ENCODE measurements around the gene CCDC80.

The CCDC80 gene

DNA sequence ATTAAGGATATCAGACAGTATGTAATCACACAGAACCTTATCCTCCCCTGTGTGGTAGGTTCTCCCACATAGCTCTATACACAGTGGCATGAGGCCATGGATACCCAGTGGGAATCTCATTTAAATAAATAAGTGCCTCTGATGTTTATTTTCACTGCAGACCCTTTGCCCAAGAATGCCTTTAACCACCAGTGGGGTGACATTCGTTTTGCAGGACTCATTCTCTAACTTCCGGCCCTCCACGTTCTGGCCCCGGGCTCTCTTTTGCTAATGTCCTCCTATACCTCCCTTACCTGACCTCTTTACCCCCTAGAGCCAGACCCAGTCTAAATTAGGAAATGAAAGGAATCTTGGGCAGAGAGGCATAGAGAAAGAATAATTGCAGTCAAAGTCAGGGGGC lies 8.3 kb downstream of the CCDC80 start:
- DNase-seq = no peak

DNA sequence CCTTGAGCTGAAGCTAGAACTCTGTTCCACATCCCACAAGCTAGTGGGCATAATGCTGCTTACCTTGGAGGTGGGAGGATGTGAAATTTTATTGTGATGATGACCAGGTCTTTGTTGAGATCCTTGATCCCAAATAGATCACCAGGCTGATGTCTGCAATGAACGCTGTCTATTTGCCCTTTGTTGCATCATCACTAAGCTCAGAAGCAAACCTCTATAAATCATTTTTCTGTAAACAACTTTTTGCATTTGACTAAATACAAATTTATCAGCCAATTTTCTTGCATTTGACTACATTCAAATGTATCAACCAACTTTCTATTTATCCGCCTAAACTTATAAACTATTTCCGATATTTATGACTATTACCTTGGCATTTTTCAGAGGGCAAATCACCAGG lies 9.7 kb downstream of the CCDC80 start:
- DNase-seq = no peak

DNA sequence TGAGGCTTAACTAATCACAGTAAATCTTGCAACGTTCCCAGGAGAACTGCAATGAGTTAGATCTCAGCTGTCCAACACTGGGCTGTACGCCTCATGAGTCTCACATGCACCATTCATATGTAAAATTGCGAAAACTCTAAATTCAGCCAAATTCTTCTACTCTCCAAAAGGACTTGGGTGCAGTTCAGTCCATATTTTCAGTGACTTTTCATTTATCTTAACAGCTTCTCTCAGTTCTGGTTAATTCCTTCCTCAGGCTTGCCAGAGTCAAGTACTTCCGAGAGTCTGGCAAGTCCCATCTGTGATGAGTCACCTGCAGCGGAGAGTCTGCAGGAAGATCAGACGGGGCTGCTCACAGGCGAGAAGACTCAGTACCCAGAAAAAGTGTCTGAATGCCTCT lies 11.5 kb downstream of the CCDC80 start:
- DNase-seq = no peak

DNA sequence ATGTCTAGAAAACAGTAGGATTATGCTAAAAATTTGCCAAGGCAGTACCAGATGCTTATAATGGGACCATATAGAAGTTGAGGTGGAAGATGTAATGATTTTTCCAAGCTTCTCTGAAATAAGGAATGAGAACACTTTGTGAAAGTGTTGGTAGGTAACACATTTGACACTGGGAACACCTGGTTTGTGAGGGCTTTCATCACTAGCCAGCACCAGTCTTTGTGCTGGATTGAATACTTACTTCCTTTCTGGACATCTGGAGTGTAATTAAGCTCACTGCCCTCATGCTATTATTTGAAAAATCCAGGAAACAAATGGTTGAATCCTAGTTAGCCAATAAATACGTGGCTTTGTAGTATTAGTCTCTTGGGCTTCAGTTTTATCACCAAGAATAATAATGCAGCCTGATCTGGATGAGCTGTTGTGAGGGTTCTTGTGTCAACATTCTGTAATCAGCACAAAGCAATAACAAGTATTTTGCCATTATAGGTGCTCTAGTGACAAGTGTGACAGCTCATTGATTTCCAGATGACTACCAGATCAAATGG lies 12.9 kb downstream of the CCDC80 start:
- DNase-seq = no peak

DNA sequence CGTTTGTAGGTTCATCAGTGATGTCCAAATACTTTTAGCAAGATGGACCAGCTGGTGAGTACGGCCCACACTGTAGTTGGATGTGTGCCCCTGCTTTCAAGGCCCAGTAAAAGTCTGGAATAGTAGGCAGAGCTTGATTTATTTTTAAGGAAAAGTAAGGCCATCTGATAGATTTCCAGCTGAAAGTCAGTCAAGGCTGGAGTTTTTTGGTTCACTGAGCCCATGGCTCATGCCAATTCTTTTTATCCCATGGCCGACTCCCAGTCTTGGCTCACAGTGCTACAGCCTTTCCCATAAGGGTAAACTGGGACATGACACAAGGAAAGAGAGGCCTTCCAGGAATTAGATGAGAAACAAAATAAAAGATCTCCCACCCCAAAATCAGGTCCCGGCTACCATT lies 13.5 kb downstream of the CCDC80 start:
- DNase-seq = no peak

DNA sequence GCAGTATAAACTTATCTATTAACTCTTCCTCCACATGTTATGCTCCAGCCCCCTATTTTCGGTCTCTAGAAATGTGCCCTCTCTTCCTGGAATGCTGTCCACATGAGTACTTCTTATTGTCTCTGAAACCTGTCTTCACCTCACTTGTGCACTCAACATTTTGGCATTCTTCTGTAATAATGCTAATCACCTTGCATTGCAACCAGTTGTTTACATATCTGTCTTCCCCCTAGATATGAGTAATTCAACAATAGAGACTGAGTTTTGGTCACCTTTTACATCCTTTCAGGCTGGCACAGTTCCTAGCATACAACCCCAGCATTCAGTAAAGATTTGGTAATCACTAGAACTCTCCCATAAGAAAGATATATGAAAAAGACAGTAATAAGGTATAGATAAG lies 17.2 kb downstream of the CCDC80 start:
- no peak for DNase-seq

DNA sequence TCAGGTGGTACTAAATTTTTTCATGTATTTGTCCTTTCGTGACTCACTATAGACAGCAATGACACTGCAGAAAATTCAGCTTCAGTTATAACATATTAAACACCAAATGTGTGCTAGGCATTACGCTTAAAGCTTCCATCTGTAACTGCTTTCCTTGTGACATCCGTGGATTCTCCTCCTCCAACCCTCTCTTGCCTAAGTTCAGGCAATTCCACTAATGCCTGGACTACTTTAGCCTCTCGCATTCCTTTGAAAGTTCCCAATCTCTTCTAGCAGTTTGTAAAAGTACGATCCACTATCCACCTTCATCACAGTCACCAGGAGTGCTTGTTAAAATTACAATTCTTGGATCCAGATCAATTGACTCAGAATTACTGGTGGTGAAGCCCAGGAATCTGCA lies 17.7 kb downstream of the CCDC80 start:
- no peak for DNase-seq

DNA sequence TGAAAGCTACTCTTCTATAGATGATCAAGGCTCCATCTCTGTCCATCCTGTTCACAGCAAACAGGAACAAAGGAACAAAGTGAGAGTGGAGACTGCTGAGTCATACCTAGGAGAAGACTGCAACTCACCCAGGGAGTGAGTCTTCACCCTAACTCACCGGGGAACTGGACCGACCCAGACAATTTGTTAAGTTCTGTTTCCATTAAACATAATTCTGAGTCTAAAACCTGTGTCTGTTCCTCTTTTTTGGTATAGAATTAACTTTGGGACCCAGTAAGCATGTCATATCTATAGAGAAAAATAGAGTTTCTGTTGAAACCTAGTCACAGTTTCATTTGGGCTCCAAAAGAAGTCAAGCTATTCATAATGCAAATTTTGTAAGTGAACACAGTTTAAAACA lies 21.6 kb downstream of the CCDC80 start:
- DNase-seq = no peak

DNA sequence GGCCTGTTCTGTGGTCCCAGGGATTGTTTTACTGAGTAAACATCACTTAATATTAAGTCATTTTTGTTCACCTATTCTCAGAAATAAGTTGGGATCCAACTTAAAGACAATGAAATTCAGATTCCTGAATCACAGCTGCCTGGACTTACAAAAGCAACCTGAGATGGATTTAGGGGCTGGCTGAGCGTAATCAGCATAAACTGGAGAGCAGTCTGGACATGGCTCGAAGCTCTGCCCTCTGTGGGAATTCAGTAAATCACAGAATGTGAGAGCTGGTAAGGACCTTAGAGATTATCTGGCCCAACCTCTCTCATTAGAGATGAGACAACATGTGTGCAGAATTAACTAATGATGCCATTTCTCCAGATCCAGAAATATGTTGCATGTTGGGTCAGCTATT lies 23.7 kb downstream of the CCDC80 start:
- DNase-seq = no peak

DNA sequence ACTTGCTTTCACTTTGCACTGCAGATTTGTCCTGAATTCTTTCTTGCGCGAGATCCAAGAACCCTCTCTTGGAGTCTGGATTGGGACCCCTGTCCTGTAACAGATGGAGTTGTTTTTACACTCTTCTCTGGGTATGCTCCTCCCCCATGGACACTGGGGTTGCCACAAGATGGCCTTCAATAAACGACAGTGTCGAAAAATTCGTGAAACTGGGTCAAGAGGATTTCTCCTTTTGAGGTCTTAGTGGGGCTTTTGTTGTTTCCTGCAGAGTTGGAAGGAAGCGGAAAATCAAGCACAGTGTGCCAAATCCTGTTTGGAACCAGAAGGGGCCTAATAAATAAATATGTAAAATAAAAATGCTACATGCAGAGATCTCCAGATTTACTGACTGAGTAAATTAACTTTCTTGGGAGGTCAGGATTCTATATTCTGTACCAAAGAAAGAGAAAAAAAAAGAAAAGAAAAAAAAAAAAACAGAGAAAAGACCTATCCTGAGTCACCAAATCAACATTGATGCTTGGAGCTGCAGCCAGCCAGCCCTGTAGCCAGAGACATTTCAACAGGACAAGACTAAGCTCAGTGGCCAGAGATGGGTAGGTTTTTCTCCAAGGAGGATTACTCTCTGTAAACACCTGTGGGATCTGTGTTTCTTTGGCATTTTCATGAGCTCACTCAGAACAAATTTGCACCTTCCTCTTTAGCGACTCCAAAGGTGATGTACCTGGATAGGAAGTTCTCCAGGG lies 24.8 kb downstream of the CCDC80 start:
- DNase-seq = no peak

DNA sequence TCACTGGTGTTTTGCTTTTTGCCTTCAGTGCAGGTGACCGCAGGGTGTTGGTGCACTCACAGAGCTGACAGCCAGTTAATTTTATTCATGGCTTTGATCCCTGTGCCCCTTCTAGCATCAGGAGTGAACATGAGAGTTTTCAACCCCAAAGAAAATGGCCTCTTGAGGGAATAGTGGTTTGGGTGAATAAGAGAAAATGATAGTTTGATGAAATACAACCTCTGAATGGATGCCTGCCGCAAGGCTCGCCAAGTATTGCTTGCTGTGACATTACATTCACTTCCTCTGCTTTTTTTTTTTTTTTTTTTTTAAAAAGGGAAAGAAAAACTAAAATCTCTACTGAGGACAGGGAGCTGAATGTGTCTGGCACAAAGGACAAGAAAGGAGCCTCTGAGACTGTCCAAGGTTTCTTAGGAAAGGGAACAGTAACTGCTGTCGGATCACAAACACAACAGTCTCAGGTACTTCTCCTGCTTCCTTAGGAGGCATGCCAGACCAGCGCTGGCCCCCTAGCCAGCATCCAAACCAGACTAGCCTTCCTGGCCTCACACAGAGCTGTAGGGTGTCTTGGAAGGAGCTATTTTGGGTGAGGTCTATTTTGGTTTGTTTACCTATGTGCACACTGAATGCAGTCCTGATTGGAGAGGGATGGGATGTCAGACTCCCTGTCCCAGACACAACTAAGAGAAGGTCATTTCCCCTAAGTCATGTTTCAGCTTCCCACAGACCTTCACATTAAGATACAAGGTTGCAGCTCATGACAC lies 29.0 kb downstream of the CCDC80 start:
- no peak for DNase-seq

DNA sequence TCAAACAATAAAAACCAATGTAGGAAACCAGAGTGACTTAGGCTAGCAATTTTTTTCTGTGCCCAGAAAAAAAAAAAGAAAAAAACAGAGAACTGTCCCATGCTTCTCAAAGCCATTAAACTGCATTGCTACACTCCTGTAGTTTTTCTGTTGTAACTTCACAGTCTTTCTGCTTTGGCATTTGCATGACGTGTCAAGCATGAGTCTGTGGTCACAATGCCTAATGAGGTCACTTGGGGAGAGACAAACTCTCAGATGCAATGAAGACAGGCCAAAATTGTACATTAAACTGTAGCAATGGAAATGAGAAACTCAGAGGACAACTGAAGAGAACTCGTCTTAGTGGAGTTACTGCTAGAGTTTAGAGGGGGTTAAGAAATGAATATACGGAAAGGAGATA lies 30.8 kb downstream of the CCDC80 start:
- no peak for DNase-seq

DNA sequence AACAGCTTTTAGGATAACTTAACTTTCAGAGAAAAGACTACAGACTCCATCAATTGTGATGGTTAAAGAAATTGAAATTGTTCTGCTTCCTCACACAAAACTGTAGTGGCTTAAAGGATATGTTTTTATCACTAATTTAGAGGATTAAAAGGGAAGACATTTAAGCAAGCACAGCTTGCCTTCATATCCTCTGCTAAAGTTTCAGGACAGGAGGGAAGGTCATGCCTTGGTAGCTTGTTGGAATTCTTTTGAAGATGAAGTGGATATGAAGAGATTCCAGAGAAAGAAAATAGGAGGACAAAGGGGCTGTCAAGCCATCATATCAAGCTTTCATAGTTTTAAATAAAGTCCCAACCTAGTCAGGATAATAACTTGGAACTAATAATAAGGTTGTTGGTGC lies 33.1 kb downstream of the CCDC80 start:
- DNase-seq = no peak

DNA sequence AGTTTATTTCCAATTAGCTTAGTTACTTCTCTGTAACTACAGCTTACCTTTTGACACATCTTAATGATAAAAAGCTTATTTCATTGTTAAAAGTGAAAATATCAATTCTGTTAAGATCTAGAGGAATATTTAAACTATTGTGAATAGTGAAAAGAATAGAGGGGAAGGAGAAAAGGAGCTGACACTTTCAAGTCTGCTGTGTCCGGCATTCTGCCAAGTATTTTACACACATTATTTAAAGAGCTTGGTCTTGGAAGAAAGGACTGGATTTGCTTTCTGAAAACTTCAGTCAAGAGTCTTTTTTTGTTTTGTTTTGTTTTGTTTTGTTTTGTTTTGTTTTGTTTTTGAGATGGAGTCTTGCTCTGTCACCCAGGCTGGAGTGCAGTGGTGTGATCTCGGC lies 34.8 kb downstream of the CCDC80 start:
- DNase-seq = no peak

DNA sequence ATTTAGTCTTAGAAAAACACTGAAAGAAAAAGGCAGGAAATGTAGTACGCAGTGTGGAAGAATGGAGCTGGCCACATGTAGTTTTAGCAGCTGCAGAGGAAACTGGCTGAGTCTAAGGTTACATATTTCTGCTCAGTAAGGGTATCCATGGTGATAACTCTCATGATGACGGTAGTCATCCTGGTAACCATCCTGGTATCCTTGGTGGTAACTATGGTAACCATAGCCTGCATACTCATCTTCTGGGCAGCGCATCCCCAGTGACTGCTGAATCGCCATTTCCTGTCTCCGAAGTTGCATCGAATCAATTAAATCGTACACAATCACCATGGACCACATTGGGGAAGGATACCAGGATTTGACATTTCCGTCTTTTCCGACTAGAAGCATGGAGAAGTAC lies 35.7 kb downstream of the CCDC80 start:
- DNase-seq = no peak

DNA sequence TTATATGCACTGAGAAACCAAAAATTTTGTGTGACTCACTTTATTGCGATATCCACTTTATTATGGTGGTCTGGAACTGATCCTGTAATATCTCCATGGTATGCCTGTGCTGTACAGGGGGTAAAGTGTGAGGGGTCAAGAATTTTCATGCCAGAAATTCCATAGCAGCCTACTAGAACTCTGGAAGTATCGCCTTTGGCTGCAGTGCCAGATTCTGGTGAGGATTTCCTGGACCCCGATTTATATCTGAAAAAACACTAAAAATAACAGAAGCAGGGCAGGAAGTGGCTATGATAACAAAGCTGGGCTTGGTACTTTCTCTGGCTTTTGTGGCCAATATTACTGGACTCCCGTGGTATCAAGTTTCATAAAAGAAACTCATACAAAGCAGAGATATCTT lies 36.4 kb downstream of the CCDC80 start:
- no peak for DNase-seq

DNA sequence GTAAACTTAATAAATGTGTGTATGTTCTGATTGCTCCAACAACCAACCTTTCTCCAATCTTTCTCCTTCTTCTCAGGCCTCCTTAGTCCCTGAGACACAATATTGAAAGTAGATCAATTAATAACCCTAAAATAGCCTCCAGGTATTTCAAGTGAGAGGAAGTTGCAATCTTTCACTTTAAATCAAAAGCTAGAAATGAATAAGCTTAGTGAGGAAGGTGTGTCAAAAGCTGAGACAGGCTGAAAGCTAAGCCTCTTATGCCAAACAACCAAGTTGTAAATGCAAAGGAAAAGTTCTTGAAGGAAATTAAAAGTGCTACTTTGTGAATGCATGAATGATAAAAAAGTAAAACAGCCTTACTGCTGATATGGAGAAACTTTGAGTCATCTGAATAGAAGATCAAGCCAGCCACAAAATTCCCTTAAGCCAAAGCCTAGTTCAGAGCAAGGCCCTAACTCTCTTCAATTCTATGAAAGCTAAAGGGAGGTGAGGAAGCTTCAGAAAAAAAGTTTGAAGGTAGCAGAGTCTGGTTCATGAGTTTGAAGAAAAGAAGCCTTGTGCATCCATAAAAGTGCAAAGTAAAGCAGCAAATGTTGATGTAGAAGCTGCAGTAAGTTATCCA lies 38.6 kb downstream of the CCDC80 start:
- DNase-seq = no peak

DNA sequence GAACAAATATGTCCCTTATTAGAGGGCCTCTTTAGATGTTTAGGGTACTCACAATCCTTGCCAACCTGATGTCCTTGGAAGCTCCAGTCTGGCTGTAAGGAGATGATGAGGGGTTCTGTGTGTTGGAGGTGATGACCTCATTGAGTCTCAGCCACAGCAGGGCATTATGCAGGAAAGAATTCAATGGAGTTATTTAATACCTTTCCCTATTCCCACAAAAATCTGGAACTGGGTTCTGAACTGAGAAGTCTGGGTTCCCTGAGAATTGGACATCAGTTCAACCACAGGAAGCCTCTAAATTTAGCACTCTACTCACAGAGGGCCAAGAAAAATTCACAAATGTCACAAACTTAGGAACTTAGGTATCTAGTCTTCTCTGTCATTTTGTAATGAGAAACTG lies 42.2 kb downstream of the CCDC80 start:
- no peak for DNase-seq

DNA sequence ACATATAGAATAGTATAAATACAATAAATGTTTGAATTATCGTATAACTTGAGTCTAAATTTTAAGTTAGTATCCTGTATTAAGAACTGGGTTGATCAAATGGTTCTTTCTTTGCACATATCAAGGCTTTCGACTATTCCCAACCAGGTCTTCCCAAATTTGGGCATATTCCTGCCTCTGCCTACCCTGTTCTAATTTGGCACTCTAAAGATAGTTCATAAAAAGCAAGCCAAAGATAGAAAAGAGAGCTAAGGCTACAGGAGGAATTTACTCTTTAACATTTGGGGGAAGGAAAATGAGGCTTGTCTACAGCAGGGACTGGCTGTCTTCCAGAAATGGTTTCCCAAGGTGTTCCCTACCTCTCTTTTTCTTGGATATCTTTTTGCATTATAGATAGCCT lies 43.0 kb downstream of the CCDC80 start:
- no peak for DNase-seq

DNA sequence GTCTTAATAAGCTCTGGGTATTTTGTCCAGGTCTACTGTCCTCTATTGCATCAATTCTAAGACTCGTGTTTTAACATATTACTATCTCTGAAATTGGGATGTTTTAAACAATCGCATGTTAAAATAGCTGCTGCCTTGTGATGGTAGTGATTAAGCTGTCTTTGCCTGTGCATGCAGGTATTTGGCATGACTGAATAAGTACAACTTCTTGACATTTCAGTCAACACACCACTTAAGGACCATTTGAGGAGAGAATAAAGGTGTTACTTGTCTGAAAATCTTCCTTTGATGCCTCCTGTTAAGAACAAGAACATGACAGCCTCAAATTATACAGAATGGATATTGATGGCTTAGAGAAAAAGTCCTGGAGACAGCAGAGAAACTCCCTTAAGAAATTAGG lies 46.1 kb downstream of the CCDC80 start:
- DNase-seq = no peak

DNA sequence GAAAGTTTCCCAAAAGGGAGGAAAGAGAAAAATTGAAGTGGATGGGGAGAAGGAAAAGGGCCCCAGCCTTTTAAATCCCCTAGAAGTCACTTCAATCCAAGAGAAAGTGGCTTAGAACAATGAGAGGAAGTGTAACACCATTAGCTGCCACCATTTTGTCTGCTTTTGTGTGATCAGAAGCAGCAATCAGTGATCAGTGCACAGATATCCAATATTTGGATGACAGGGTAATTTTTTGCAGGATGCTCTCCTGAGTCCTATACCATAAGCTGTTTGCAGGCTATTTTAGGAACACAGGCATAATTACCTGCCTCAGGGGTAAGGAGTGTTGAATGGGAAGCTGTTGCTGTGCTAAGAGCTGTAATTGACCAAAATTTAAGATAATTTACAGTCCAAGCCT lies 47.7 kb downstream of the CCDC80 start:
- no peak for DNase-seq

DNA sequence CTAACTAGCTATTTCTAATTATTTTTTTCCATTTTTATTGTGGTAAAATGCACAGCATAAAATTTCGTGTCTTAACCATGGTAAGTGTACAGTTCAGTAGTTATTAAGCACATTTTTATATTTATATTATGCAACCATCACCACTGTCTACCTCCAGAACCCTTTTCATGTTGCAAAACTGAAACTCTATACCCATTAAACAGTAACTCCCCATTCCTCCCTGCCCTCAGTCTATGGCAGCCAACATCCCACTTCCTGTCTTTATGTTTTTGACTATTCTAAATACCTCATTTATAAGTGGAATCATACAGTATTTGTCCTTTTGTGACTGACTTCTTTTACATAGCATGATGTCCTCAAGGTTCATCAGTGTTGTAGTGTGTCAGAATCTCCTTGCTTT lies 53.6 kb downstream of the CCDC80 start:
- no peak for DNase-seq

DNA sequence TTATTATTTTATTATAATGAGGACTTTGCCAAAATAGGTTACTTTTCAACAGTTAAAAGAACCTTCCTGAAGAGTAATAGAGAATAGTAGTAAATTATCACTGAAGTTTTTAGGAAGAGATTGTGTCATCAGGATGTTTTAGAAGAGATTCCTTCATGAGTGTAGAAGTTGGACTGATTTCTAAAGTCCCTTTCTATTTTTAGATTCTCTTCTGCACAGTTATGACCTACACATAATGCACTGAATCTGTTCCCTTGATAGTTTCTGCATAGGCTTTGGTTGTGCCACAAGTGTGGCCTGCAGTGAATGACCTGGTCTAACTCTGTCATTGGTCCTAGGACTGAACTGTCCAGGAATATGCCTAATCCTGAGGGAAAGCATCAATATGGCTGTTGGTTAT lies 55.2 kb downstream of the CCDC80 start:
- DNase-seq = no peak

DNA sequence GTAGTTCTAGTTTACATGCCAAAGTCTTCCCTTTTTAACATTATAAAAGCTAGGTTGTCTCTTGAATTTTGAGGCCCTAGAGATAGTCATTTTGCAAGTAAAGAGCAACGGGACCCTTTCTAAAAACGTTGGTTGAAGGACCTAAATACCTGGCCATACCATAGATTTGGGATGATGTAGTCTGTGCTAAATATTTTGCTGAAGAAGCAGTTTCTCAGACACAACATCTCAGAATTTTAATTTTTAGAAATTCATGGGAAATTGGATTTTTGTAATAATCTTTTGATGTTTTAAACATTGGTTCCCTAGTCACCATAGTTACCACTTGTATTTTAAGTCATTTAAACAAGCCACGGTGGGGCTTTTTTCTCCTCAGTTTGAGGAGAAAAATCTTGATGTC lies 57.8 kb downstream of the CCDC80 start:
- DNase-seq = no peak
